Uterus (tissue), 4 donors: ENCODE measurements around the gene ASPSCR1. TPM values are rescaled to one million over a fixed set of nuclear protein-coding genes. Genes with fewer than 3 reads are reported as not detected.

Source experiments
- DNase-seq, 2 donors: peaks; one replicate each; pipeline ENCODE4 v3.0.0-alpha.2; 2019 to 2020
- H3K27ac ChIP-seq, 2 donors: fragments of 200-600 bp; sonication (generic); 1 replicate in 1 of 2; 2 replicates in 1 of 2; pipeline ENCODE4 v1.5.1; 2016 to 2018
- H3K27me3 ChIP-seq, 2 donors: fragments of 200-600 bp; sonication (generic); one replicate each; pipeline ENCODE4 v1.5.1; 2018 to 2019; ENCODE audit warnings: control low read depth in 1 of 2
- H3K36me3 ChIP-seq, 2 donors: fragments of 200-600 bp; sonication (generic); one replicate each; pipeline ENCODE4 v1.5.1; 2019; ENCODE audit warnings: control low read depth in 1 of 2
- H3K4me1 ChIP-seq, 2 donors: fragments of 200-600 bp; sonication (generic); one replicate each; pipeline ENCODE4 v1.5.1; 2018 to 2019; ENCODE audit warnings: control low read depth in 1 of 2
- H3K4me3 ChIP-seq, 2 donors: fragments of 200-600 bp; sonication (generic); 1 replicate in 1 of 2; 2 replicates in 1 of 2; pipeline ENCODE4 v1.5.1; 2018 to 2019; ENCODE audit warnings: mild to moderate bottlenecking in 1 of 2
- H3K9me3 ChIP-seq, 2 donors: fragments of 200-600 bp; sonication (generic); one replicate each; pipeline ENCODE4 v1.5.1; 2019; ENCODE audit warnings: control low read depth in 1 of 2
- CTCF ChIP-seq, 4 experiments: fragments of 200-600 bp in 2 of 4; fragments of 450-650 bp in 2 of 4; sonication (generic) in 2 of 4; IDR thresholded peaks; one replicate each; pipeline ENCODE4 v1.5.1; 2016 to 2019; ENCODE audit warnings: antibody characterized with exemption in 4 of 4, mild to moderate bottlenecking in 2 of 4, moderate library complexity in 1 of 4
- POLR2A ChIP-seq, 2 donors: fragments of 450-650 bp; IDR thresholded peaks; one replicate each; pipeline ENCODE4 v1.6.1; 2016; ENCODE audit warnings: antibody characterized with exemption in 2 of 2, mild to moderate bottlenecking in 1 of 2, moderate library complexity in 1 of 2
- intact Hi-C: fragments of 100-400 bp; cut with DNase I; formaldehyde crosslinking; loops from one replicate; pipeline ENCODE4 v1.15.1; 2023; ENCODE audit warnings: low total_unique reads
- total RNA-seq, 4 donors: library from RNA; depleted of rRNA in 3 of 4; stranded (reverse); fragments of >200 nt in 3 of 4; gene quantifications; one replicate each; pipeline versions ENCODE4 v1.1.0 to v1.2.4, GENCODE V29; 2014 to 2023
- donor health status: DM: yes; HTN: yes; CAD: no.

Gene ASPSCR1
- total RNA-seq, 4 donors from 2014 or later, result 3.5 to 34.2 (median 13.6) TPM

- TF ChIP-seq POLR2A (IDR thresholded peaks at IDR 0.05), result no peak
- TF ChIP-seq CTCF (IDR thresholded peaks at IDR 0.05), result no peak
- intact Hi-C loops, result no loop called here
- Histone ChIP-seq H3K9me3 (no peaks in the 10 kb centered on the region), H3K27me3 (no peaks in the 10 kb centered on the region), H3K36me3 (no peaks in the 10 kb centered on the region), H3K4me3 (peak overlapping the region; percentile 48 to 98), H3K27ac (peak overlapping the region in 1 of 2 donors; percentile 60), H3K4me1 (peaks cover 0 to 28% of the 10 kb centered on the region in 2 donors)
- DNase-seq, result no peak
Observed at GRCh38 chr17:82052638-82053059, 75.2 kb downstream of the ASPSCR1 start.

GRCh38 chr17:82053130-82053529 lies 75.7 kb downstream of the ASPSCR1 start:
- TF ChIP-seq CTCF (IDR thresholded peaks at IDR 0.05) (no peak), POLR2A (IDR thresholded peaks at IDR 0.05) (no peak)
- no peak for DNase-seq
- H3K4me3 ChIP-seq, result peak overlapping the region in 1 of 2 donors; percentile 98
- no peaks in the 10 kb centered on the region for H3K9me3 ChIP-seq
- H3K4me1 ChIP-seq, result peaks cover 0 to 28% of the 10 kb centered on the region in 2 donors
- H3K27me3 ChIP-seq, result no peaks in the 10 kb centered on the region
- intact Hi-C loops, result no loop called here
- H3K36me3 ChIP-seq, result no peaks in the 10 kb centered on the region
- no peak overlapping the region for H3K27ac ChIP-seq

- H3K4me3 ChIP-seq, result no peak overlapping the region
- intact Hi-C loops, result no loop called here
- H3K4me1 ChIP-seq, result peaks cover 0 to 28% of the 10 kb centered on the region in 2 donors
- DNase-seq, result no peak
- TF ChIP-seq POLR2A (IDR thresholded peaks at IDR 0.05) (no peak), CTCF (IDR thresholded peaks at IDR 0.05) (no peak)
- no peaks in the 10 kb centered on the region for H3K36me3 ChIP-seq
- no peaks in the 10 kb centered on the region for H3K27me3 ChIP-seq
- H3K9me3 ChIP-seq, result no peaks in the 10 kb centered on the region
- H3K27ac ChIP-seq, result no peak overlapping the region
Observed at GRCh38 chr17:82053556-82054263, 76.3 kb downstream of the ASPSCR1 start.

- Histone ChIP-seq H3K27me3 (no peaks in the 10 kb centered on the region), H3K27ac (no peak overlapping the region), H3K4me1 (peaks cover 0 to 28% of the 10 kb centered on the region in 2 donors), H3K4me3 (no peak overlapping the region), H3K9me3 (no peaks in the 10 kb centered on the region), H3K36me3 (no peaks in the 10 kb centered on the region)
- TF ChIP-seq POLR2A (IDR thresholded peaks at IDR 0.05) (no peak), CTCF (IDR thresholded peaks at IDR 0.05) (no peak)
- no peak for DNase-seq
- intact Hi-C loops, result no loop called here
Observed at GRCh38 chr17:82054351-82055022, 77.1 kb downstream of the ASPSCR1 start.
